ENCODE measurements around the gene EIF4G1.

EIF4G1 gene

DNA sequence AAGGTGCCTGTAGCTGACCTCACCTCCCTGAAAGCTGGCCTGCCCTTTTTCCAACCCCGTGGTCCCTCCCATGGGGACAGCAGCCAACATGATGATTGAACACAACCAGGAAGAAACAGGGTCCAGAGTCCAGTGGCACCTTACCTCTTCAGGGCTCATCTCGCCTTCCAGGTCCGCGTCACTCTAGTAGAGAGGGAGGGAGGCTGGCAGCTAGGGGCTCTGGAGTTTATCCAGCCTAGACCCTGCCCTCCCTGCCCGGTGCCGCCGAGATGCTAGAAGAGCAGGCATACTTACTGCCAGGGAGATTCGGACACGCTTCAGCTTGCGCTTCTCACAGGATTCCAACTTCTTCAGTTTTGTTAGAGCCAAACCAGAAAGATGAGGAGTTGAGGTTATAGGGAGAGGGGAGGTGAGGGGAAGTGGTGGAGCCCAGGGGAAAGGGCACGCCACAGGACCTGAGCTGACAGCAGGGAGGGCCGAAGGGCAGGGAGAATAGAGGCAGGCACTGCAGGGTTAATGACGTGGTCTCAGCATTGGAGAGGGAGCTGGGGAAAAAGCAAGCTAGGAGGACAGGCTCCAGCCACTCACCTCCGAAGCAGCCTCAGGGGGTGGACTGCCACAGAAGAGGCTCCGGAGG lies 37.9 kb downstream of the EIF4G1 start:
- ATAC-seq: no peak

DNA sequence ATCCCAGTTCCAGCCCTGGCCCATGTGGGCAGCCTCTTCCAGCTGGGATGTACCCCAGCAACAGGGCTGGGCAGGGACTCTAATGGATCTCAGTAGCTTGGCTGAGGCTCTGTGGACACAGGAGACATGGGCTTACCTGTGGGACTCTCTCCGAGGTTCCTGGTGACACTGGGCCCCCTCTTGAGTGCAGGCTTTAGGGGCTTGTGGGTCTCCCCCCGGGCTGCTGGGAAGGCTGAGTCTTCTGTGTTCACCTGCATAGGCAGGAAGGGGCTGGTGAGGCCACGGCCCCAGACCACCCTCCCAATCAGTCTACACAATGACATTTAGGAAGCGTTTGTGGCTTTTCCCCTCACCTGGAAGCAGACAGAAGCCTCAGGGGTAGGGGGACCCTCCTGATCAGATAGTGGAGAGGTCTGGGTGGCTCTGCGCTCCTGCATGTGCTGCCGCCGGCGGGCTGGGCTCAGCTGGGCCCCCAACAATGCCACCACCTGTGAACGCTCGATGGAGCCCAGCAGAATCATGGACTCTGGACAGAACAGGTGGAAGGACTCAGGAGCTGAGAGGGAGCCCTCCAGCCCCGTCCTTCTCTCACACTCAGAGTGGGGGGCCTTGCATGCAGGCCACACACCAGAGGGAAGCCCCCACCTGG lies 38.6 kb downstream of the EIF4G1 start:
- no peak for ATAC-seq

DNA sequence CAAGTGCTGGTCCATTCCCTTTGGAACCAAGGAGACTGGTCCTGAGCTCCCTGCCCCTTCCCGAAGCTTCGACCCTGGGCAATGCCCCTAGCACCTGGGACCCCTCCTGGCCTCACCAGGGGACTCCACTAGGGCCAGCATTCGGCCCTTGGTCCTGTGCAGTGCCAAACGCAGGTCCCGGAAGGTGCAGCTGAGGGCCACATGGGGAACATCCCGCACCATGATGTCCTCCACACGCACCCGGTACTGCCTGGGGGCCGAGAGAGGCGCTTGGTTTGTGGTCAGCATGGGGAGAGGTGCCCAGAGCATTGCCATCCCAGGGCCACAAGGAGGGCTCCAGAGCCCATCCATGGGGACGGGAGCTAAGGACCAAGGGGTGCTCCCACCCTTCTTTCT lies 39.1 kb downstream of the EIF4G1 start:
- no peak for ATAC-seq

DNA sequence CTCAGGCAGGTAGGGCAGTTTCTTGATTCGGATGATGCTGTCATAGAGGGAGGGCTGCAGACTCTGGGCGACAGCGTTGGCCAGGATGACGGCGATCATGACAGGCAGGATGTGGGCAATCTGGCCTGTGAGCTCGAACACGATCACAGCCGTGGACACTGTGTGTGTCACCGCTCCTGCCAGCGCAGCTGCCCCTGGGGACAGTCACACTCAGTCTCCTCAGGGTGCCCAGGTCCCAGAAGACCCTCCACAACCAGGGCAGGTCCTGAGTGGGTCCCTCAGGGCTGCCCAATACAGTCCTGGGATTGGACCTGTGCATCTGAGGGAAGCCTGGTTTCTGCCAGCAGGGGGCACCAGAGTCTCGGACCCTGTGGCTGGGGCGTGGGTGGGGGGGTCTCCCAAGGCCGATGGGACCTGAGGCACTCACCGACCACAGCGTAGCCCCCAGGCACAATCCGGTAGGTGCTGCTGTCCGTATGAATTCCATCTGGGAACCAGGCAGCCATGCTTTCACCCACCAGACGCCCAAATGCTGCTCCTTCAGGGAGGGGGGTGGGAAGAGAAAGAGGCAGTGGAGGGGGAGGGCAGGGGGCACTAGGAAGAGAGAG lies 39.8 kb downstream of the EIF4G1 start:
- peak; percentile 67 to 73 for ATAC-seq

DNA sequence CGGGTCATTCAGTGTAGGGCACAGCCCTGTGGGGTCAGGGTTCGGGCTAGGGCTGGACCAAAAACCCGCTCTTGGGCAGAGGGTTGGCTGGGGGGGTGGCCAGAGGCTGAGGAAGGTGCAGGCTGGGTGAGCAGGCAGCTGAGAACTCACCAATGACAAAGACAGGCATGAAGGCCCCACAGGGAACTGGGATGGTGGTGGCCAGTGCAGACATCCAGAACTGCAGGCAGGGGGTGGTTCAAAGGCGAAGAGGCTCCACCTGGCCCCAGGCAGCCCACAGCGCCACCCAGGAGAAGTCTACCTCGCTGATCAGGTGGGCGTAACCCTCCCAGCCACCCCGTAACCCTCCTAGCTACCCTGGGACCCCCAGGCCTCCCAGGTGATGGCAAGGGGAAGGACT lies 40.3 kb downstream of the EIF4G1 start:
- no peak for ATAC-seq

DNA sequence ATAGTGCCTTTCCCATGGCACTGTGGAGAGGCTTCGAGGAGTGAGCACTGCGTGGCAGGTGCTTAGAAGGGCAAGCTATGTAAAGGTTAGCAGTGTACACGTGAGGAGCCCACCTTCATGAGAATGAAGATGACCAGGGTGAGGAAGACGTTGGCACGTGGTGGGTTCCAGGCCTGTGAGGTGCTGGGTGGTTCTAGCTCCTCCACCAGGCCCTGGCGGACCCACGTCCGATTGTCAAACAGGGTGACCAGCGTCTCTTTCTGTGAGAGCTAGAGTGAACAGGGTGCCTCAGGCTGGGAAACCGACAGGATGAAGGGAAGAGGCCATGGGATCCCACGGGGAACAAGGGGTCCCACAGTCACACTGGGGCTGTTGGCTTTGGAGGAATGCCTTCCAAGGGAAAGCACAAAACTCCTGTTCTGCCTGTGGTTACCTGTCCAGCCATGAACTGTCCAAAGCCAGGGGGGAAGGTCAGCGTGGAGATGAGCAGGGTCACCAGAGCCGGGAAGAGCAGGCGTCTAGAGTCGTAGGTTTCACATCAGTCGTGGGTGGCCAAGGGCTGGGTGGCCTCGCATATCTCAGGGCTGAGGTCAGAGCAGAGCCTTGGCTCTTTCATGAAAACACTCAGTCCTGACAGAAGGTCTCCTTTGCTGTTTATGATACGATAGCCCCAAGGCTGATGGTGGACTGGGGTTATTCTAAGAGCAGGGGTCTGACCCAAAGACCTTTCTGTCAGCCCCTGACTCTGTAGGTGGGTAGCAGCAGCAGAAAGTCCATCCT lies 41.0 kb downstream of the EIF4G1 start:
- no peak for ATAC-seq

DNA sequence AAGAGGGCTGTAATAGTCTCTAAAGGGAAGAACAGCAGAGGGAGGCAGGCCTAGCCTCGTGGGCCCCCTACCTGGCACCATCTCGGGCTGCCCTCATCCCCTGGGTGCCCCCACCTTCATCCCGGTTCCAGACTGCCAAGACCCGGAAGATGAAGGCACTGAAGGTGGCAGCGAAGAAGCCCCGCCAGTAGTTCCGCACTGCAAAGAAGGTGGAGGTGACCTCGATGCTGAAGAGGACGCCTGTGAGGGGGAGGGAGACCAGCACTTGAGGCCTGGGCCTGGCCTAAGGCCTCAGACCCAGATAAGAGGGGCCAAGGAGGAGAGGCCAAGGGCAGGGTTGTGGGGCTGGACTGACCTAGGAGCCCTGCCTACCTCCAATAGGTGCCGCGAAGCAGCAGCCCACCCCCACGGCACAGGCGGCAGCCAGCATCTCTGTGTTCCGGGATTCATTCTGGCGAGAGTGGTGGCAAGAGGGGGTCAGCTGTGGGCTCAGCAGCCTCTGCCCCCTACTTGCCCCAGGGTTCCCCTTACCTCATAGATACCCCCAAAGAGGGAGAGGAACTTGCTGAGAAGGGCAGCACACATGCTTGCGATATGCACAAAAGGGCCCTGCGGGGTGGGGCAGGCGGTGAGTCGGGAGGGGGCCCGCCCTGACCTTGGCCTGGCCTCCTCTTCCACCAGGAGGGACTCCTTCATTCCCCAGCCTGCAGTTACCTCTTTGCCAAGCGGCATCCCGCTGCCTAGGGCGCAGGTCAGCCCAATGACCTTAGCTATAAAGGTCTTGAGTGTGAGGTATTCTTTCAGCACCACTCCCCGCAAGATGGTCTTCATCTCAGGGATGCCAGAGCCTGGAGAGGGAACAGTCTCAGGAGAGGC lies 43.1 kb downstream of the EIF4G1 start:
- ATAC-seq: no peak

DNA sequence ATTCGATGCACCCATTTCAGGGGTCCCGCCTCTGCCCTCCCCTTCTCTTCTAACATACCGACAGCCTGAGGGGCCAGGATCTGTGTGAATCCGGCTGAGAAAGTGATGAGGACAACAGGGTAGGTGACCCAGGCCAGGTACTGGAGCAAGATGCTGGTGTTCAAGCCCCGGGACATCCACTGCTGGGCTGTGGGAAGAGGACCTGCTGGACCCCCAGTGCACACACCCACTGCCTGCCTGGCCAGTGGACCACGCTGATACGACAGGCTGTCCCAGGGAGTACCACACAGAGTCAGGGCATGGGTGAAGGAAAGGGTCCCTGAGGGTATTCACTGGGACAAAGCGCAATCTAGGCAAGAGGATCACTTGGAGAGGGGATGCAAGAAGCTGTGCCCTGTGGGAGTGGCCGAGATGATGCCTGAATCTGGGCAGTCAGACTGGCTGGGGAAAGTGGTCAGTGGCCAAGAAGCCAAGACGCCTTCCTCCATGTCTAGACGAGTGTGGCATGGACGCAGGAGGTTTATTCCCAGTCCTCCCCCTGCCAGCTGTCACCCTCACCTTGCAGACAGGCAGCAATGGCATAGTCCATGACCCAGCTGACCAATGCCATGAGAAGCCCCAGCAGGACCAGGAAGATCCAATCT lies 43.8 kb downstream of the EIF4G1 start:
- no peak for ATAC-seq

DNA sequence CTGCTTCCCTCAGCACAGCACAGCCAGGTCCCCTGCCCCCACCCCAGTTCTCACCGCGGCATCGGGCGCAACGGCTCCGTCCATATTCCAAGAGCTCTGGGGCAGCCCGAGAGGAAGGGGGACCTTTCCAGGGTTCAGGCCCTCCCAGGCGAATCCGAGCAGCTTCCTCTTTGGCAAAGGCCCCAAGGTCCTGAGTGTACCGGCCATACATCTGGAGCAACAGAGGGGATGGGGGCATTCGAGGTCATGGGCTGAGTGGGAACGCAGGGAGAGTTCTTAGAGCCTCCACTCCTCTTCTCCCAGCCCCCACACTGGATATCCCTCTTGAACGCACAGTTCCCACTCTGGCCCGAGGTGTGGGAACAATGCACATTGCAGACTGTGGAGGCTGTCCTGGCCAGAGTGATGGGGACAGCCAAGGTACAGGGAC lies 44.5 kb downstream of the EIF4G1 start:
- ATAC-seq: no peak

DNA sequence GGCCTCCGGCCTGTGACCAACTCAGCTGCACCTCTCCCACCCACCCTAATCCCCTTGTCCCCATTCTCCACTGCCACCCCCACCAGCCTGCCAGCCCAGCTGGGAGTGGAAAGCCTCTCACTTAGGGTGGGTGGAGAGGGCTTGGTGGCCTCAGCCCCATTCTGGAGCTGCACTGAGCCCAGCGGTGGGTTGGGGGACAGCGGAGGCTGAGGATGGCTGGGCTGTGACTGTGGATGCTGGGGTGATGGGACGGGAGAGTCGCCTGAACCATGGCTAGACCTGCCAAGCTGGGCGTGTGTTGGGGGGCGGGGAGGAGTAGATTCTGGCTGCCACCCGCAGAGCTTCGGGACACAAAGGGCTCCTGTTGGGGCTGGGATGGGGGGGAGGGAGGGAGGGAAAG lies 45.2 kb downstream of the EIF4G1 start:
- ATAC-seq: no peak

DNA sequence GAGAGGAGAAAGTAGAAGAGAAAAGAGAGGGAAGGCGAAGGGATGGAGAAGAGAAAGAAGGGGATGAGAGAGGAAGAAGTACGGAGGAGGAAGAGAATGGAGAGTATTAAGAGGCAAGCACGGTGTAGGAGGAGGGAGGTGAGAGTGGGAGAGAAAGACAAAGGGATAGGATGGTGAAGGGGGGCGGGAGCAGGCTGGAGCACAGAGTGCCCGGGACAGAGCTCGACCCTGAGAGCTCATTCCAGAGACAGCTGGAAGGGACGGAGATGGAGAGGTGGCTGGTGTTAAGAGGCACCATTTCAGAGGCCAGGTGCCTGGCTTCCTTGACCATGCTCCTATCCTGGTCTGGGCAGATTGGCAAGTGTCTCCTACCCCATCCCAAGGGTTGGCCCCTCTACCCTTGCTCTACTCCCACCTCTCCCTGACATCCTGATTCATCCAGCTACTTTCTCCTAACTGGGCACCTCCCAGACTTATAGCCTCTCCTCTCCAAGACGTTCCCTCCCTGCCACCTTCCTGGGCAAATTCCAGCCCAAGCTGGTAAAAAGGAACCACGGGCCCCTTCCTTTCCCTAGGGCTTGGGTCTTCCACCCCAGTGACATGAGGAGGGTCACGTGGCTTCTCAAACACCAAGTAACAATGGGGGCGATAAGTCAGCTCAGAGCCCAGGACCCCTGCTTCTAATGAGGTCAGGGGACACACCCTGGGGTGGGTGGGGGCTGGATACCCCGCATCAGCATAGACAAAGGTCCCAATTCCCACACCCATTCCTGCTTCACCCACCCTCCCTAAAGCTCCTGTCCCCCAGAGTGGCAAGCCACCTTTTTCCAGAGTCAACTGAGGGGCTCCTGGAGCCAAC lies 45.9 kb downstream of the EIF4G1 start:
- ATAC-seq: no peak

DNA sequence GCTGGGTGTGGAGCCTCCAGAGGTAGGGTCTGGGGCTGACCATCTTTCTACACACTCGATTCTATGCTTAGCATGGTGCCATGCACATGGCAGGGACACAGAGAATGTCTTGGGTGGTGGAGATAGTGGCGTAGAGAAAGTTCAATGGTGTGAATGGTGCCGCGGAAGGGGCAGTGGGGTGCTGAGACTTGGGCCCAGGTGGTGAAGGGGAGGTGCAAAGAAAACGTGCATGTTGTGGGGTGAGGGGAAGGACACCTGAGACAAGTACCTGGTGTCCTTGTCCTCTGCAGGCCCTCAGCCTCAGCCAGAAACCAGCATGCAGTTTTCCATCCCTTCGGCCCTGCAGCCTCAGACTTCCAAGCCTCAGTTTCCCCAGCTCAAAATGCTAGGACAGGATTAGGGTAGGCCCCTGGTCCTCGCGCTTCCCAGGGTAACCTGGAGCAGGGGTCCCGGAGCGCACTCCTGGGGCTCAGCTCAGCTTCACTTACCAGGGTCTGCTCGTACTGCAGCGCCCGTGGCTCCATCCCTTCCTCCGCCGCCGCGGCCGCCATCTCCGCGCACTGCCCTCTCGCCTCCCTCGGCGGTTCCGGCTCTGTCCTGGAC lies 46.6 kb downstream of the EIF4G1 start:
- ATAC-seq: no peak

DNA sequence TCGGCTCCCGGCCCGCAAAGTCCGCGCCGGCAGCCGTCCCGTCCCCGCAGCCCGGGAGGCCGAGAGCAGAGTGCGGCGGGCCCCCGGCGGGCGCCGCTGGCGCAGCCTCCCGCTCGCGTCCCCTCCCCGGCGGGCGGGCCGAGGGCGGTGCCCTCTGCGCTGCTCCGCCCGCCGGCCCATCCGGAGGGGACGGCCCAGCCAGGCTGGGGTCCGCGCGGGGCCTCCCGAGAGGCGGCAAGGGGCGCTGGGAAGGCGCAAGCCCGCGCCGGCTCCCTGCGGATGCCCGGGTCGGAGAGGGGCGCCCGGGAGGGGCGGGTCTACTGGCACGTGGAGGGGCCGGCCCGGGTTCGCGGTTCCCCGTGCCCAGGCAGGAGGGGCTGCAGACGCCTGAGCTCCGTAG lies 47.1 kb downstream of the EIF4G1 start, which contains the start of the genes CLCN2 and POLR2H:
TSS of gene CLCN2 (minus strand) at position 74 of the 400 bp plus-strand sequence. CDS start 126 bp downstream, outside the sequence.
TSS of gene POLR2H (plus strand) at position 179 of the 400 bp plus-strand sequence. CDS start 1,783 bp downstream, outside the sequence.
- peak; percentile 42 to 47 for ATAC-seq

DNA sequence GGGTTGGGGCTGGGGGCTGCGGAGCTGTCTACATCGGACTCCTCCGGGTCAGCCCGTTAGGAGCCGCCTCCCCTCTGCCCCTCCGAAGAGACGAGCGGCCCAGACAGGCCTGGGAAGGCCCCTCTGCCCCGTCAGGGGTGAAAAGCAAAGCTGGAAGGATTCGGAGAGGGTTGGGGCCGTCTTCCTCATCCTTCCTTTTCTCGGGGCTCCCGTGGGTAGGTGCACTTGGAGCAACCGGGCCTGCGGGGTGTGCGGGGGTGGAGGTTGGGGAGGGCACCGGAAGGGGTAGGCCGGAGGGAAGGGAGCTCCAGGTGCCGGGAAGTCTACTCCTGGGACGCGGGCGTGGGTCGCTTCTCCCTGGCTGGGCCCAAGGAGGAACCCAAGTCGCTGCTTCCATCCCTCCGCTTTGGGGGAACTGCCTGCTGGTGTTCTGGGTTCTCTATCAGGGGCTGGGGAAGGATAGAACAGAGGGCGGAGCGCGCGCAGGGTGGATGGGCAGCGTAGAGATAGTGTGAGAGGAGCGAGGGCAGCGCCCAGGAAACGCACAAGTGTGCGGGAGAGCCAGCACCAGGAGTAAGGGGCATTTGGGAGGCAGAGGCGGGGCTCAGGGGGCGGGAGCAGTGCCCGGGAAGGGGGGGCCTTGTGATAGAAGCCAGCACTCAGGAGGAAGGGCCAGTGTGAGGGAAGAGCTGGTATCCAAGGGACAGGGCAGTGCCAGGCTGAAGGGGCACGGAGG lies 47.7 kb downstream of the EIF4G1 start:
- peak; percentile 11 to 17 for ATAC-seq

DNA sequence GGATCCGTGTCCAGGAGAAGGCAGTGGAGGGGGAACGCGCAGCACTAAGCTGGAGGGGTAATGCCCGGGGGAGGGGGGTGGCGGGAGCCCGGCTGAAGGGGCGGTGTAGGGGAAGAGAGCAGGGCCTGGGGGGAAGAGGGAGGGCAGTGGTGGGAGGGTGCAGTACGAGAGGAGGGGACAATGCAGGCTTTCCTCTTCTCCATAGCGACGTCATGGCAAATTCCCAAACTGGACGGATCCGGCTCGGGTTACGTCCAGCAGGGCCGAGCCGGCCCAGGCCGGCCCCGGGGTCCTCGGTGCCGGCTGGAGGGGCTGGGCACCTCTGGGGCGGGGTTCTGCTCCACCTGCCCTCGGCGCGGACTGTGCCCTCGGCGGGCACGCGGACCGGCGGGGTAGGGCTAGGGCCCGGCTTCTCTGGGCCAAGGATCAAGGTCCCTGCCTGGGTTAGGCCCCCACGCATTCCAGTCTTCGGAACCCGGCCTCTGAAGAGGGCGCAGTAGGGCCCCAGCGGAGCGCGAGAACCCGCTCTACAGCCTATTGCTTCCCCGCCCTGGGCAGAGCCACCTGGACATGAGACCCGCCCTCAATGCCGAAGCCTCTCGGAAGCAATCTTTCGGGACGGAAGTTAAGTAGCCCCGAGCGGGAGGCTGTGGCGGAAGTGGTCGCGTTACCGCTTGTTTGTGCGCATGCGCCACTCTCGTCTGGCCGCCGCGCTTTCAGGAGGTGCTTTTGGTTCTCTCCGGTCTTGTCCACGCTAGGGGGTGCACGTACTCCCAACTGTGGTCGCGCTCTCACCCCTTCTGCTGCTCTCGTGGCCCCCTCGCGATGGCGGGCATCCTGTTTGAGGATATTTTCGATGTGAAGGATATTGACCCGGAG lies 48.5 kb downstream of the EIF4G1 start:
- ATAC-seq: peak; percentile 87

DNA sequence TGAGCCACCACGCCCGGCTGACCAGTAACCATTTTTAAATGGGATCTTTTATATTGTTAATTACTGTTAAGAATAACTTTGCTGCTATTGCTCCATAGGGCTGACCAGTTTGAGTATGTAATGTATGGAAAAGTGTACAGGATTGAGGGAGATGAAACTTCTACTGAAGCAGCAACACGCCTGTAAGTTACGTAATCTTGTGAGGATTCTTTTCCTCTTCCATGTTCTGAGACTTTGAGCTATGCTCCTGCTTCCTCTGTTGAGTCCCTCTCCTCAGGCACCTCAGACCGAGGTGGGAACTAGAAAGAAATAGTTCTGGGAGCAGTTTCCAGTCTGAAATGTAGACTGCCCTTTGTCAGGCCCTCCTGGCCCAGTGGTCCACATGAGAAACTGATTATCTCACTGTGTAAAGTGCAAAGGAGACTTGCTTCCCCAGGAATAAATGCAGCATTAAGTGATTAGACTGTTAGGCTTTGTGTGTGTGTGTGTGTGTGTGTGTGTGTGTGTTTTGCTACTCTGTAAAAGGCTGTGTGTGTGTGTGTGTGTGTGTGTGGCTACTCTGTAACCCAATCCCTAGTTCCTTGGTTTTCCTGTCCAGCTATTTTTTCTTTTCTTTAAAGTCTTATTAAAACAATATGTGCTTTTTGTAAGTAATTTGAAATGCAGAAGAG lies 52.3 kb downstream of the EIF4G1 start:
- ATAC-seq: no peak

DNA sequence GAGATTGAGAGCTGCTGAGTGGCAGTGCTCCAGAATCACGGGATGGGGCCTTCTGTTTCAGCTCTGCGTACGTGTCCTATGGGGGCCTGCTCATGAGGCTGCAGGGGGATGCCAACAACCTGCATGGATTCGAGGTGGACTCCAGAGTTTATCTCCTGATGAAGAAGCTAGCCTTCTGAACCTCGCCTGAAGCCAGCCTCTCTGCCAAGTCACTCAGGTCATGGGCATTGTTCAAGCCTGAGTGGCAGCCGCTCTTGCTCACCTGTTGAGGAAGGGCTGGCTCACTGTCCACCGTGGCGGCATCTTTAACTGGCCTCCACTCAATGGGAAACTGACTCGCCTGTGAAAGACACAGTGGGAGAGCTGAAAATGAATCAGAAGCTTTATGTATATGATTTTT lies 53.7 kb downstream of the EIF4G1 start:
- ATAC-seq: no peak
